MM.1S (cell line): ENCODE results near the gene RBM8A.

Source experiments
- DNase-seq: peaks from one replicate; pipeline ENCODE4 v3.0.0-alpha.2; 2015
- H2AFZ ChIP-seq: fragments of 300-600 bp; sonication (generic); 2 replicates; pipeline ENCODE4 v1.6.0; 2016; ENCODE audit warnings: antibody characterized with exemption, low read length
- H3F3A ChIP-seq: fragments of 300-600 bp; sonication (generic); 2 replicates; pipeline ENCODE4 v1.6.1; 2016; ENCODE audit warnings: mild to moderate bottlenecking, antibody characterized with exemption, low read length, moderate library complexity, mixed read lengths; ENCODE audit not compliant: insufficient read depth
- H3K27ac ChIP-seq: fragments of 300-600 bp; sonication (generic); 2 replicates; pipeline ENCODE4 v1.5.1; 2016; ENCODE audit warnings: mild to moderate bottlenecking, low read length
- H3K27me3 ChIP-seq: fragments of 300-600 bp; sonication (generic); replicated peaks from 2 replicates; pipeline ENCODE4 v1.6.0; 2016; ENCODE audit warnings: low read length; ENCODE audit not compliant: insufficient read depth
- H3K36me3 ChIP-seq: fragments of 300-600 bp; sonication (generic); replicated peaks from 2 replicates; pipeline ENCODE4 v1.6.1; 2016; ENCODE audit warnings: mild to moderate bottlenecking, low read length, mixed read lengths; ENCODE audit not compliant: insufficient read depth
- H3K4me1 ChIP-seq: fragments of 300-600 bp; sonication (generic); 2 replicates; pipeline ENCODE4 v1.6.1; 2016; ENCODE audit warnings: low read length, mixed read lengths
- H3K4me2 ChIP-seq: fragments of 300-600 bp; sonication (generic); 2 replicates; pipeline ENCODE4 v1.6.0; 2016; ENCODE audit warnings: low read depth, low read length
- H3K4me3 ChIP-seq: fragments of 300-600 bp; sonication (generic); 2 replicates; pipeline ENCODE4 v1.5.1; 2016; ENCODE audit warnings: low read length, mixed read lengths
- H3K79me2 ChIP-seq: fragments of 300-600 bp; sonication (generic); 2 replicates; pipeline ENCODE4 v1.6.1; 2016; ENCODE audit warnings: mixed run types, low read length, mixed read lengths
- H3K9ac ChIP-seq: fragments of 300-600 bp; sonication (generic); 2 replicates; pipeline ENCODE4 v1.6.1; 2016; ENCODE audit warnings: low read length, mixed read lengths
- H3K9me2 ChIP-seq: fragments of 300-600 bp; sonication (generic); replicated peaks from 2 replicates; pipeline ENCODE4 v1.6.1; 2016; ENCODE audit warnings: mild to moderate bottlenecking, low read length, mixed read lengths; ENCODE audit not compliant: insufficient read depth
- H3K9me3 ChIP-seq: fragments of 300-600 bp; sonication (generic); replicated peaks from 2 replicates; pipeline ENCODE4 v1.6.1; 2016; ENCODE audit warnings: mild to moderate bottlenecking, low read length, mixed read lengths; ENCODE audit not compliant: insufficient read depth
- H4K20me1 ChIP-seq: fragments of 300-600 bp; sonication (generic); 2 replicates; pipeline ENCODE4 v1.6.1; 2016; ENCODE audit warnings: mild to moderate bottlenecking, low read length, moderate library complexity, mixed read lengths; ENCODE audit not compliant: insufficient read depth
- CTCF ChIP-seq: fragments of 300-600 bp; sonication (generic); IDR thresholded peaks from 2 replicates; pipeline ENCODE4 v1.5.1; 2016; ENCODE audit warnings: antibody characterized with exemption, low read length, mixed read lengths
- EZH2 ChIP-seq: fragments of 300-600 bp; sonication (generic); optimal IDR thresholded peaks from 2 replicates; pipeline ENCODE3; 2017; ENCODE audit warnings: low read depth, mild to moderate bottlenecking, antibody characterized with exemption, low read length, mixed read lengths
- EZH2phosphoT487 ChIP-seq: fragments of 300-600 bp; sonication (generic); IDR thresholded peaks from 2 replicates; pipeline ENCODE4 v1.6.1; 2018; ENCODE audit warnings: antibody characterized with exemption, low read length

Gene RBM8A

DNA sequence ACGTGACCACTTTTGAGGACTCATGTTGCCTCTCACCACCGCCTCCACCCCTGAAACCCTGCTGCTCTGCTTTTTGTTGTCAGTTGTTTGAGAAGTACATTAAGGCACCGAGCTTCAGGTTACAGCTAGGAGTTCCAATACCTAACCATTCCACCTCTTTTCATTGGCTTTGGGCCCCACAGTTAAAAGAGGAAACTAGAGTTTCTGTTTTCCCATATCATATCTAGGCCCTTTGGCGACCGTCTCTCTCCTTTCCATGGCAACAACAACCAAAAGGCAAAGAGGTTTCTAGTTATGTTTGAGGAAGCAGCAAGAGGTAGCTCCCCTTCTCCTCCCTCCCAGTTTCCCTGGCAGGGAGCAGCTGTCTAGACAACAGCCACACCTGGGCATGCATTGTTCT lies 47.5 kb downstream of the RBM8A start:
- no peak for DNase-seq

DNA sequence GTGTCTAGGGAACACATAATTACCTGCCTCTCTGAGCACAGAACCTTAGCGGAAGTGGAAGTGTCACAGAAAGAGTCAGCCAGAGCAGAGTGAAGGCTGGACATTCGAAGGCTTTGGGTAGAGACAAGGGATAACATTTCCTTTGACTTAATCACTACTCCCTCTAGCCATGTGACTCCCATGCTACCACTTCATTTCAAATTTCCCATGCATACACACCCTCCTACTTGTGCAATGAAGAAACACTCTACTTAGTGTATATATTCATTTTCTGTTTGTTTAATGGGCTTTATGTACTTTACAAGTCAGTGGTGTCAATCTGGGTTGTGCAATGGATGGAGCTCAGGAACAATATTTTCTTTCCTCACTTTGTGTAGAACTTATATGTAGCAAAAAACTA lies 48.6 kb downstream of the RBM8A start:
- H4K20me1 ChIP-seq, result no peaks in the 10 kb centered on the region
- H3K9me2 ChIP-seq, result no peaks in the 10 kb centered on the region
- no peaks in the 10 kb centered on the region for H3F3A ChIP-seq
- H2AFZ ChIP-seq, result no peak overlapping the region
- H3K9me3 ChIP-seq, result no peaks in the 10 kb centered on the region
- no peak overlapping the region for H3K9ac ChIP-seq
- H3K27ac ChIP-seq, result no peak overlapping the region
- no peaks in the 10 kb centered on the region for H3K4me1 ChIP-seq
- TF ChIP-seq EZH2phosphoT487, result no peak
- TF ChIP-seq CTCF, result no peak
- TF ChIP-seq EZH2, result no peak
- H3K36me3 ChIP-seq, result no peaks in the 10 kb centered on the region
- H3K4me2 ChIP-seq, result no peak overlapping the region
- peaks cover 13% of the 10 kb centered on the region; the same call in 1 of the 2 replicates for H3K27me3 ChIP-seq
- H3K79me2 ChIP-seq, result no peaks in the 10 kb centered on the region
- no peak for DNase-seq
- no peak overlapping the region for H3K4me3 ChIP-seq

More for the DNA sequence above, 47.5 kb downstream of the RBM8A start:
- Histone ChIP-seq H3K4me1 (no peaks in the 10 kb centered on the region), H3K79me2 (no peaks in the 10 kb centered on the region), H3K4me3 (no peak overlapping the region), H3K4me2 (no peak overlapping the region), H3K27me3 (peaks cover 22% of the 10 kb centered on the region; the same call in 1 of the 2 replicates), H3K27ac (no peak overlapping the region), H3K9me3 (no peaks in the 10 kb centered on the region), H3K9me2 (no peaks in the 10 kb centered on the region), H3K9ac (no peak overlapping the region), H2AFZ (no peak overlapping the region), H4K20me1 (no peaks in the 10 kb centered on the region), H3K36me3 (no peaks in the 10 kb centered on the region), H3F3A (no peaks in the 10 kb centered on the region)
- TF ChIP-seq CTCF, result no peak
- TF ChIP-seq EZH2, result no peak
- TF ChIP-seq EZH2phosphoT487, result no peak

- Histone ChIP-seq H2AFZ (no peak overlapping the region), H3K4me1 (no peaks in the 10 kb centered on the region), H3K79me2 (no peaks in the 10 kb centered on the region), H3K27me3 (peaks cover 12% of the 10 kb centered on the region; the same call in 1 of the 2 replicates), H3K9me2 (no peaks in the 10 kb centered on the region), H4K20me1 (no peaks in the 10 kb centered on the region), H3F3A (no peaks in the 10 kb centered on the region), H3K4me3 (no peak overlapping the region), H3K9ac (no peak overlapping the region), H3K4me2 (no peak overlapping the region), H3K9me3 (no peaks in the 10 kb centered on the region), H3K27ac (no peak overlapping the region), H3K36me3 (no peaks in the 10 kb centered on the region)
- no peak for DNase-seq
- TF ChIP-seq EZH2phosphoT487 (no peak), CTCF (no peak), EZH2 (no peak)
These were observed 49.3 kb downstream of the RBM8A start for GRCh38 chr1:145877923-145878486.
